ENCODE results near the gene SFMBT2.

The SFMBT2 gene

GRCh38 chr10:7135188-7135587 lies 275.6 kb downstream of the SFMBT2 start:
- no peak overlapping the region for H3K9ac ChIP-seq (ENCODE audit: low read depth, low read length)

GRCh38 chr10:7134448-7134847 lies 276.4 kb downstream of the SFMBT2 start:
- Histone ChIP-seq H3K27me3 (ENCODE audit: insufficient read depth, low read length) (no peaks in the 10 kb centered on the region), H3K4me3 (ENCODE audit: low read length) (no peak overlapping the region), H3K9ac (ENCODE audit: low read depth, low read length) (no peak overlapping the region), H3K36me3 (ENCODE audit: insufficient read depth, low read depth, low read length) (no peaks in the 10 kb centered on the region), H3K27ac (ENCODE audit: low read length) (no peak overlapping the region), H3K4me1 (ENCODE audit: insufficient read depth, low read length) (no peaks in the 10 kb centered on the region), H3K9me3 (ENCODE audit: insufficient read depth, low read depth, low read length) (no peaks in the 10 kb centered on the region)

More at GRCh38 chr10:7135188-7135587, 275.6 kb downstream of the SFMBT2 start:
- H3K27ac ChIP-seq (ENCODE audit: low read length), result no peak overlapping the region
- H3K36me3 ChIP-seq (ENCODE audit: insufficient read depth, low read depth, low read length), result no peaks in the 10 kb centered on the region
- no peaks in the 10 kb centered on the region for H3K27me3 ChIP-seq (ENCODE audit: insufficient read depth, low read length)
- H3K9me3 ChIP-seq (ENCODE audit: insufficient read depth, low read depth, low read length), result no peaks in the 10 kb centered on the region
- H3K4me3 ChIP-seq (ENCODE audit: low read length), result no peak overlapping the region
- no peaks in the 10 kb centered on the region for H3K4me1 ChIP-seq (ENCODE audit: insufficient read depth, low read length)

DNA sequence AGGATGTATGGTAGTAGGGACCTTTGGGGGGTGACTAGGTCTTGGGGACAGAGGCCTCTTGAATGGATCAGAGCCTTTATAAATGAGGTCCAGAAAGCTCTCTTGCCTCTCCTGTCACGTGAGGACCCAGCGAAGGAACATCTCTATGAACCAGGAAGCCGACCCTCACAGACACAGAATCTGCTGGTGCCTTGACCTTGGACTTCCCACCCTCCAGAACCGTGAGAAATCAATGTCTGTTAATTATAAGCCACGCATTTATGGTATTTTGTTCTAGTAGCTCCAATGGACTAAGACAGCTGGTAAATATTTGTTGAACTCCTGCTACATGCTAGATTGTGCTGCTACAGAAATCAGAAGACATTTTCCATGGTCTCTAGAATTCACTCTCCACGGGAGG lies 276.9 kb downstream of the SFMBT2 start:
- no peaks in the 10 kb centered on the region for H3K4me1 ChIP-seq (ENCODE audit: insufficient read depth, low read length)
- no peaks in the 10 kb centered on the region for H3K27me3 ChIP-seq (ENCODE audit: insufficient read depth, low read length)
- no peak overlapping the region for H3K9ac ChIP-seq (ENCODE audit: low read depth, low read length)
- H3K4me3 ChIP-seq (ENCODE audit: low read length), result no peak overlapping the region
- H3K36me3 ChIP-seq (ENCODE audit: insufficient read depth, low read depth, low read length), result no peaks in the 10 kb centered on the region
- no peaks in the 10 kb centered on the region for H3K9me3 ChIP-seq (ENCODE audit: insufficient read depth, low read depth, low read length)
- no peak overlapping the region for H3K27ac ChIP-seq (ENCODE audit: low read length)

DNA sequence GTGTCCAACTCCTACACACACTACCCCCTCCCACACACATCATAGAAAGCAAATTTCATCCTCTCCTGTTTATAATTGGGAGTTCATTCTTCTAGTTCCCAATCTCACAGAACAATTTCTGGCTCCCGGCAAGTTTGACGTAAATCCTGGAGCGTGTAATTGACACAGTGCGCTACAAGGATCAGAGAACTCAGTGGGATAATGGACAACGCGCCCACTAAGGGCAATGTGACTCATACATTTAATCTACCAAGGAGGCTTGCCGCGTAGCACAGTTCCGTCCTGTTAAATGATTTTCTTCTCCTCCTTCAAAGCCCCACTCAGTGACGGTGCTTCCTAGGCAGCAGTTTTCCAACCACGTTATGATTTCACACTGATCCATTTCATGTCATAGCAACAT lies 277.6 kb downstream of the SFMBT2 start:
- H3K4me1 ChIP-seq (ENCODE audit: insufficient read depth, low read length), result no peaks in the 10 kb centered on the region
- no peak overlapping the region for H3K27ac ChIP-seq (ENCODE audit: low read length)

GRCh38 chr10:7130191-7130911 lies 280.5 kb downstream of the SFMBT2 start:
- H3K4me1 ChIP-seq (ENCODE audit: insufficient read depth, low read length), result no peaks in the 10 kb centered on the region
- no peak overlapping the region for H3K27ac ChIP-seq (ENCODE audit: low read length)
- H3K9ac ChIP-seq (ENCODE audit: low read depth, low read length), result no peak overlapping the region
- H3K9me3 ChIP-seq (ENCODE audit: insufficient read depth, low read depth, low read length), result no peaks in the 10 kb centered on the region
- H3K4me3 ChIP-seq (ENCODE audit: low read length), result no peak overlapping the region
- H3K27me3 ChIP-seq (ENCODE audit: insufficient read depth, low read length), result no peaks in the 10 kb centered on the region
- no peaks in the 10 kb centered on the region for H3K36me3 ChIP-seq (ENCODE audit: insufficient read depth, low read depth, low read length)

More for the DNA sequence above, 277.6 kb downstream of the SFMBT2 start:
- no peak overlapping the region for H3K4me3 ChIP-seq (ENCODE audit: low read length)
- no peak overlapping the region for H3K9ac ChIP-seq (ENCODE audit: low read depth, low read length)
- no peaks in the 10 kb centered on the region for H3K36me3 ChIP-seq (ENCODE audit: insufficient read depth, low read depth, low read length)
- no peaks in the 10 kb centered on the region for H3K27me3 ChIP-seq (ENCODE audit: insufficient read depth, low read length)
- no peaks in the 10 kb centered on the region for H3K9me3 ChIP-seq (ENCODE audit: insufficient read depth, low read depth, low read length)

GRCh38 chr10:7123774-7124173 lies 287.1 kb downstream of the SFMBT2 start:
- no peak overlapping the region for H3K27ac ChIP-seq (ENCODE audit: low read length)
- no peak overlapping the region for H3K4me3 ChIP-seq (ENCODE audit: low read length)
- no peaks in the 10 kb centered on the region for H3K36me3 ChIP-seq (ENCODE audit: insufficient read depth, low read depth, low read length)
- H3K27me3 ChIP-seq (ENCODE audit: insufficient read depth, low read length), result no peaks in the 10 kb centered on the region
- H3K9me3 ChIP-seq (ENCODE audit: insufficient read depth, low read depth, low read length), result no peaks in the 10 kb centered on the region
- H3K4me1 ChIP-seq (ENCODE audit: insufficient read depth, low read length), result no peaks in the 10 kb centered on the region
- no peak overlapping the region for H3K9ac ChIP-seq (ENCODE audit: low read depth, low read length)

DNA sequence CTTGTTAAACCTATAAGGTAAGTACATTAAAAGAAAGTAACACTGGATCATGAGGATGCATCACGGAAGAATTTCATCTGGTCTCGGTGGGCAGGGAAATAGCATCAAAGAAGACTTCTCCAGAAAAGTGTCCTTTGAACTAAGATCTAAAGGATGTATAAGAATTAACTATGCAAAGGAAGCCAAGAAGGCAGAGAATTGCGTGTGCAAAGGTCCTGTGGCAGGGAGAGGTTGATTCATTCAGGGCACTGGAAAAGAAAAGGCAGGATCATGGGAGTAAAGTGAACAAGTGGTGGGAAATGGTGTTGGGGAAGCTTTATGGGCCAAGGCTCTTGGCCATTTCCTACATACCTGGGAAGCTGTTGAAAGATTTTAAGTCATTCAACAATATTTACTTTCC lies 288.3 kb downstream of the SFMBT2 start:
- no peaks in the 10 kb centered on the region for H3K36me3 ChIP-seq (ENCODE audit: insufficient read depth, low read depth, low read length)
- no peaks in the 10 kb centered on the region for H3K9me3 ChIP-seq (ENCODE audit: insufficient read depth, low read depth, low read length)
- no peak overlapping the region for H3K27ac ChIP-seq (ENCODE audit: low read length)
- no peak overlapping the region for H3K9ac ChIP-seq (ENCODE audit: low read depth, low read length)
- H3K27me3 ChIP-seq (ENCODE audit: insufficient read depth, low read length), result no peaks in the 10 kb centered on the region
- H3K4me3 ChIP-seq (ENCODE audit: low read length), result no peak overlapping the region
- H3K4me1 ChIP-seq (ENCODE audit: insufficient read depth, low read length), result no peaks in the 10 kb centered on the region

GRCh38 chr10:7121154-7121797 lies 289.6 kb downstream of the SFMBT2 start:
- Histone ChIP-seq H3K27me3 (ENCODE audit: insufficient read depth, low read length) (no peaks in the 10 kb centered on the region), H3K27ac (ENCODE audit: low read length) (no peak overlapping the region), H3K4me1 (ENCODE audit: insufficient read depth, low read length) (no peaks in the 10 kb centered on the region), H3K4me3 (ENCODE audit: low read length) (no peak overlapping the region), H3K9ac (ENCODE audit: low read depth, low read length) (no peak overlapping the region), H3K9me3 (ENCODE audit: insufficient read depth, low read depth, low read length) (no peaks in the 10 kb centered on the region), H3K36me3 (ENCODE audit: insufficient read depth, low read depth, low read length) (no peaks in the 10 kb centered on the region)

GRCh38 chr10:7119325-7120015 lies 291.4 kb downstream of the SFMBT2 start:
- H3K9ac ChIP-seq (ENCODE audit: low read depth, low read length), result no peak overlapping the region
- H3K27ac ChIP-seq (ENCODE audit: low read length), result no peak overlapping the region
- H3K27me3 ChIP-seq (ENCODE audit: insufficient read depth, low read length), result no peaks in the 10 kb centered on the region
- no peak overlapping the region for H3K4me3 ChIP-seq (ENCODE audit: low read length)
- H3K36me3 ChIP-seq (ENCODE audit: insufficient read depth, low read depth, low read length), result no peaks in the 10 kb centered on the region
- H3K4me1 ChIP-seq (ENCODE audit: insufficient read depth, low read length), result no peaks in the 10 kb centered on the region
- H3K9me3 ChIP-seq (ENCODE audit: insufficient read depth, low read depth, low read length), result no peaks in the 10 kb centered on the region

DNA sequence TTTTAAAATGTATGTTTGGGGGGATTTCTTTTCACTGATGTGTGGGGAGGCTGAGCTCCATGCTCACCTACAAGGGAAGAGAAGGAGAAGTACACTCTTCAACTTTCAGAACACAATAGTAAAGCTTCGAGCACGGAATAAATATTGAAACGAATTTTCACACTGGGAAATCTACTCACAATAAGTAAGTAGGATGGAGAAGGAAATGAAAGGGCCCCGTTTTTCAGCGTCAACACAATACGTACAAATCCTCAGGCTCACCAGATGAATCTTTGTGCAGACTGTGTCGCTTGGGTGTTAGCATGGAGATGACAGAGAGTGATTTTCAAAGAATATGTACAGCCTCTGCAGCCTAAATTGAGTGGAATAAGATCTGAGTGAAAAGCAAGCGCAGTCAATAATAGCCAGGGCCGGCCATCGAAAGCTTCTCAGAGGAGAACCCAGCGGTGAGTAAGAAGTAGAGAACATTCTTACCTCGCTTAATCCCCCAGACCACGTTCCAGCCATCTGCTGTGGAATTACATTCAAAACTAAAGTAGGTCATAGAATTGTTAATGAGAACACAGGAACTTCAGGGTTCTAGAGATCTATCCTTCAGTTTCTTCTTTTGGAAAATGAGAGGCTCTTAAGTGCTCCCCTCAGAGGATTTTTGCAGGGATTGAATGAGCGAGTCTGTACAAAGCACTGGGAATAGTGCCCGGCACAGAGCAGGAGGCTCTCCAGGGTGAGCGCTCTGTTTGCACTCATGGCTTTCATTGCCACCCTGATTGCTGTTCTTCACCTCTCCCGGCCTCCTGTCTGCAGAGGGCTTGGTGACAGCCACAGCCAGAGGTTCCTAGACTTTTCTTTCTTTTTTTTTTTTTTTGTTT lies 292.8 kb downstream of the SFMBT2 start:
- H3K27me3 ChIP-seq (ENCODE audit: insufficient read depth, low read length), result no peaks in the 10 kb centered on the region
- no peaks in the 10 kb centered on the region for H3K9me3 ChIP-seq (ENCODE audit: insufficient read depth, low read depth, low read length)
- no peak overlapping the region for H3K4me3 ChIP-seq (ENCODE audit: low read length)
- H3K36me3 ChIP-seq (ENCODE audit: insufficient read depth, low read depth, low read length), result no peaks in the 10 kb centered on the region
- H3K9ac ChIP-seq (ENCODE audit: low read depth, low read length), result no peak overlapping the region
- H3K27ac ChIP-seq (ENCODE audit: low read length), result no peak overlapping the region
- no peaks in the 10 kb centered on the region for H3K4me1 ChIP-seq (ENCODE audit: insufficient read depth, low read length)

GRCh38 chr10:7117177-7117799 lies 293.5 kb downstream of the SFMBT2 start:
- Histone ChIP-seq H3K4me1 (ENCODE audit: insufficient read depth, low read length) (no peaks in the 10 kb centered on the region), H3K36me3 (ENCODE audit: insufficient read depth, low read depth, low read length) (no peaks in the 10 kb centered on the region), H3K4me3 (ENCODE audit: low read length) (no peak overlapping the region), H3K27me3 (ENCODE audit: insufficient read depth, low read length) (no peaks in the 10 kb centered on the region), H3K9ac (ENCODE audit: low read depth, low read length) (no peak overlapping the region), H3K9me3 (ENCODE audit: insufficient read depth, low read depth, low read length) (no peaks in the 10 kb centered on the region), H3K27ac (ENCODE audit: low read length) (no peak overlapping the region)
